22Rv1 (cell line): ENCODE data around the gene NEURL1B.
"Not testable (repeated sequence)": the region's sequence is repeated elsewhere in the genome, so short reads cannot be mapped to it uniquely, and the experiment has no call there.

Experiments
- H3K27ac ChIP-seq: fragments of 450-650 bp; 2 replicates; pipeline ENCODE4 v1.5.1; 2017
- CTCF ChIP-seq: fragments of 450-650 bp; IDR thresholded peaks from 2 replicates; pipeline ENCODE4 v1.5.1; 2017; ENCODE audit warnings: mild to moderate bottlenecking
- ZFX ChIP-seq: fragments of 450-650 bp; IDR thresholded peaks from 2 replicates; pipeline ENCODE4 v1.6.1; 2017; ENCODE audit warnings: antibody characterized with exemption, borderline replicate concordance

Gene NEURL1B

GRCh38 chr5:172703952-172704351, 62.9 kb downstream of the NEURL1B start:
- TF ChIP-seq CTCF = no peak
- TF ChIP-seq ZFX = no peak
- H3K27ac ChIP-seq = no peak overlapping the region

- TF ChIP-seq ZFX (no peak), CTCF (no peak)
- no peak overlapping the region for H3K27ac ChIP-seq
Observed at GRCh38 chr5:172705576-172706084, 64.6 kb downstream of the NEURL1B start.

- no peak overlapping the region for H3K27ac ChIP-seq
Observed at GRCh38 chr5:172706796-172707195, 65.7 kb downstream of the NEURL1B start.

GRCh38 chr5:172707285-172708182, 66.5 kb downstream of the NEURL1B start:
- no peak overlapping the region for H3K27ac ChIP-seq
- TF ChIP-seq CTCF (peak; percentile 62), ZFX (no peak)

More at GRCh38 chr5:172706796-172707195, 65.7 kb downstream of the NEURL1B start:
- TF ChIP-seq ZFX (no peak), CTCF (no peak)

- H3K27ac ChIP-seq = no peak overlapping the region
- TF ChIP-seq CTCF = no peak
- no peak for TF ChIP-seq ZFX
Observed at GRCh38 chr5:172708183-172708505, 67.1 kb downstream of the NEURL1B start.

- no peak for TF ChIP-seq CTCF
- TF ChIP-seq ZFX = no peak
- no peak overlapping the region for H3K27ac ChIP-seq
Observed at GRCh38 chr5:172710676-172711075, 69.6 kb downstream of the NEURL1B start.

- not testable (repeated sequence) for H3K27ac ChIP-seq
Observed at GRCh38 chr5:172711321-172711861, 70.3 kb downstream of the NEURL1B start.
